ENCODE measurements around the gene CLDN19. TPM values are rescaled to one million over a fixed set of nuclear protein-coding genes. Genes with fewer than 3 reads are reported as not detected.
"Not testable (repeated sequence)": the region's sequence is repeated elsewhere in the genome, so short reads cannot be mapped to it uniquely, and the experiment has no call there.

The CLDN19 gene
- total and polyA plus RNA-seq, 12 donors: 0.06 TPM; not detected in 11

DNA sequence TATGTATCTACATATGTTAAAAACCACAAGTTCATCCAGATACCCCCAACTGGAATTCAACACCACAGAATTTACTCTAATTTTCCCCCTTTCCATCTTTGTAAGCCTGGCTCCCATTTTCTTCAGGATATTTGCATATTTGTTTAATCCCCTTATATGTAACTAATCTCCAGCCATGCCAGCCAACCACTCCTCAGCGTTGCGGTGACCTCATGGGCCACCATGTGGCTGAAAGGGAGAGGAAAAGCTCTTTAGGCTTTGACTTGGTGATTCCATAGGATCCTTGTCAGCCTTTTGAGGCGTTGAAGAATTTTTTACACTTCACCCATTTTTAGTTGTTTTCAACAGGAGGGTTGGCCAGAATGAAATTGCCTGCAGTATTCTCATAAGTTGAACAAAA lies 10.0 kb downstream of the CLDN19 start:
- H3K36me3 ChIP-seq: no peaks in the 10 kb centered on the region
- WGBS, 2 donors: 84 to 90% methylated on average over 3 of the region's 3 CpGs
- DNase-seq: no peak
- no peaks in the 10 kb centered on the region for H3K4me1 ChIP-seq
- no peaks in the 10 kb centered on the region for H3K9me3 ChIP-seq
- no peak for ATAC-seq
- TF ChIP-seq, protein P1, sequence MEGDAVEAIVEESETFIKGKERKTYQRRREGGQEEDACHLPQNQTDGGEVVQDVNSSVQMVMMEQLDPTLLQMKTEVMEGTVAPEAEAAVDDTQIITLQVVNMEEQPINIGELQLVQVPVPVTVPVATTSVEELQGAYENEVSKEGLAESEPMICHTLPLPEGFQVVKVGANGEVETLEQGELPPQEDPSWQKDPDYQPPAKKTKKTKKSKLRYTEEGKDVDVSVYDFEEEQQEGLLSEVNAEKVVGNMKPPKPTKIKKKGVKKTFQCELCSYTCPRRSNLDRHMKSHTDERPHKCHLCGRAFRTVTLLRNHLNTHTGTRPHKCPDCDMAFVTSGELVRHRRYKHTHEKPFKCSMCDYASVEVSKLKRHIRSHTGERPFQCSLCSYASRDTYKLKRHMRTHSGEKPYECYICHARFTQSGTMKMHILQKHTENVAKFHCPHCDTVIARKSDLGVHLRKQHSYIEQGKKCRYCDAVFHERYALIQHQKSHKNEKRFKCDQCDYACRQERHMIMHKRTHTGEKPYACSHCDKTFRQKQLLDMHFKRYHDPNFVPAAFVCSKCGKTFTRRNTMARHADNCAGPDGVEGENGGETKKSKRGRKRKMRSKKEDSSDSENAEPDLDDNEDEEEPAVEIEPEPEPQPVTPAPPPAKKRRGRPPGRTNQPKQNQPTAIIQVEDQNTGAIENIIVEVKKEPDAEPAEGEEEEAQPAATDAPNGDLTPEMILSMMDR (IDR thresholded peaks at IDR 0.05): no peak
- no peak overlapping the region for H3K27ac ChIP-seq
- no peak overlapping the region for H3K4me3 ChIP-seq
- H3K27me3 ChIP-seq: no peaks in the 10 kb centered on the region
- intact Hi-C loops (cut with DNase I): no loop called here

GRCh38 chr1:42725820-42726219 lies 14.2 kb downstream of the CLDN19 start:
- intact Hi-C loops (cut with DNase I); H3K9me3 ChIP-seq; DNase-seq; H3K27me3 ChIP-seq; H3K4me1 ChIP-seq; H3K27ac ChIP-seq; H3K36me3 ChIP-seq; ATAC-seq; H3K4me3 ChIP-seq: not testable (repeated sequence)
- WGBS, 2 donors: 99 to 100% methylated on average over 4 of the region's 4 CpGs

GRCh38 chr1:42723511-42723910 lies 16.5 kb downstream of the CLDN19 start:
- Histone ChIP-seq H3K9me3 (no peaks in the 10 kb centered on the region), H3K27me3 (no peaks in the 10 kb centered on the region), H3K4me3 (no peak overlapping the region), H3K27ac (no peak overlapping the region), H3K4me1 (no peaks in the 10 kb centered on the region), H3K36me3 (no peaks in the 10 kb centered on the region)
- no peak for ATAC-seq
- WGBS, 2 donors: 82 to 87% methylated on average over 6 of the region's 6 CpGs
- no peak for DNase-seq
- TF ChIP-seq, protein P1 (IDR thresholded peaks at IDR 0.05): no peak
- intact Hi-C loops (cut with DNase I): no loop called here

DNA sequence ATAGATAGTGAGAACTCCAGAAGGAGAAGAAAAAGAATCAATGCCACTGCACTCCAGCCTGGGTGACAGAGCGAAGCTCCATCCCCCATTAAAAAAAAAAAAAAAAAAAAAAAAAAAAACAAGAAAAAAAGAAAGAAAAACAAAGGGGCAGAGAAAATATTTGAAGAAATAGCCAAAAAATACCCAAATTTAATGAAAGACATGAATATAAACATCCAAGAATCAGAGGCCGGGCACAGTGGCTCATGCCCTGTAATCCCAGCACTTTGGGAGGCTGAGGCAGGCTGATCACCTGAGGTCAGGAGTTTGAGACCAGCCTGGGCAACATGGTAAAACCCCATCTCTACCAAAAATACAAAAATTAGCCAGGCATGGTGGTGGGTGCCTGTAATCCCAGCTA lies 17.6 kb downstream of the CLDN19 start:
- H3K27me3 ChIP-seq; ATAC-seq; H3K36me3 ChIP-seq; DNase-seq; H3K27ac ChIP-seq; H3K4me3 ChIP-seq; H3K4me1 ChIP-seq; H3K9me3 ChIP-seq; intact Hi-C loops (cut with DNase I): not testable (repeated sequence)
- 96 to 100% methylated on average over 2 of the region's 2 CpGs for WGBS, 2 donors

DNA sequence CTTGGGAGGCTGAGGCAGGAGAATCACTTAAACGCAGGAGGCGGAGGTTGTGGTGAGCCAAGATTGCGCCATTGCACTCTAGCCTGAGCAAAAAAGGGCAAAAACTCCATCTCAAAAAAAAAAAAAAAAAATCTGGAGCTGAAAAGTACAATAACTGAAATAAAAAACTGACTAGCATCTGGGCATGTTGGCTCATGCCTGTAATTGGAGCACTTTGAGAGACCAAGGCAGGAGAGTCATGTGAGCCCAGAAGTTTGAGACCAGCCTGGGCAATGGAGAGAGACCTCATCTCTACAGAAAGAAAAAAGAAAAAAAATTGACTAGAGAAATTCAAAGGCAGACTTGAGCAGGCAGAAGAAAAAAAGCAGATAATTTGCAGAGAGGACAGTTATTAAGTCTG lies 18.1 kb downstream of the CLDN19 start:
- Histone ChIP-seq H3K9me3 (no peaks in the 10 kb centered on the region), H3K27me3 (no peaks in the 10 kb centered on the region), H3K4me1 (no peaks in the 10 kb centered on the region), H3K27ac (no peak overlapping the region), H3K4me3 (no peak overlapping the region), H3K36me3 (no peaks in the 10 kb centered on the region)
- 94 to 98% methylated on average over 3 of the region's 3 CpGs for WGBS, 2 donors
- TF ChIP-seq, protein P1 (IDR thresholded peaks at IDR 0.05): no peak
- ATAC-seq (no peak), DNase-seq (no peak)
- intact Hi-C loops (cut with DNase I): no loop called here

DNA sequence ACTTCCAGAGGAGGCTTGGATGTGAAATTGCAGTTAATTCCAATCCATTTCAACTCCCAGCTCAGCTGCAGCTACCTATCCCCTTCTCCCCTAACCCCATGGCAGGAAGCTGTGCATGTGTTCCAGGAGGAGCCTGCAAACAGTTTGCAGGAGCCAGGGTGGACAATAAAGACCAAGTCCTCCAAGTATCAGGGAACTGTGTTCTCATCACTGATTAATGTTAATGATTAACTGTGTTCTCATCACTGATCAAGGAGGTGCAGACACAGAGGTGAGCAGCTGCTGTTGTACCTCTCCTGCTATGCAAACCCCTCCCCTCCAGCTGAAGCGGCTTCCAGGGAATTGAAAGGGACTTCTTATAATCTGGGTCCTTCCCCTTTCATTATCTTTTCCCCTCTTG lies 19.2 kb downstream of the CLDN19 start:
- intact Hi-C loops (cut with DNase I): no loop called here
- DNase-seq (no peak), ATAC-seq (no peak)
- no peaks in the 10 kb centered on the region for H3K4me1 ChIP-seq
- no peak overlapping the region for H3K4me3 ChIP-seq
- TF ChIP-seq, protein P1 (IDR thresholded peaks at IDR 0.05): no peak
- H3K9me3 ChIP-seq: no peaks in the 10 kb centered on the region
- 93 to 100% methylated on average over 1 of the region's 1 CpG for WGBS, 2 donors
- H3K27me3 ChIP-seq: no peaks in the 10 kb centered on the region
- H3K27ac ChIP-seq: no peak overlapping the region
- H3K36me3 ChIP-seq: peaks cover 0 to 5% (median 0%) of the 10 kb centered on the region in 9 donors

DNA sequence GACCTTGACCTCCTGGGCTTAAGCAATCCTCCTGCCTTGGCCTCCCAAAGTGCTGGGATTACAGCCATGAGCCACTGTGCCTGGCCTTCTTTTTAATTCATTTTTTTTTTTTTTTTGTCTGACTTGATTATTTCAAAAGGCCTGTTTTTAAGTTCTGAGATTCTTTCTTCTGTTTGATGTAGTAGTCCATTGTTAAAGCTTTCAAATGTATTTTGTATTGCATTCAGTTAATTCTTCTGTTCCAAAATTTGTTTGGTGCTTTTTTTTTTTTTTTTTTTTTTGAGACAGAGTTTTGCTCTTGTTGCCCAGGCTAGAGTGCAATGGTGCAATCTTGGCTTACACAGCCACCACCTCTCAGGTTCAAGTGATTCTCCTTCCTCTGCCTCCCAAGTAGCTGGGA lies 25.6 kb downstream of the CLDN19 start:
- H3K4me1 ChIP-seq; ATAC-seq; intact Hi-C loops (cut with DNase I); DNase-seq; H3K4me3 ChIP-seq; H3K27me3 ChIP-seq; H3K27ac ChIP-seq: not testable (repeated sequence)
- peaks cover 0 to 52% (median 15%) of the 10 kb centered on the region in 9 donors for H3K36me3 ChIP-seq
- peaks cover 0 to 44% (median 12%) of the 10 kb centered on the region in 11 donors for H3K9me3 ChIP-seq
